Aorta (tissue), 5 donors: ENCODE measurements around the gene ERP29. TPM values are rescaled to one million over a fixed set of nuclear protein-coding genes. Genes with fewer than 3 reads are reported as not detected.
A peak's percentile ranks its signal among the peaks of the same experiment; 100 is the strongest.
"Not testable (repeated sequence)": the region's sequence is repeated elsewhere in the genome, so short reads cannot be mapped to it uniquely, and the experiment has no call there.

Experiments used
- ATAC-seq: fragments of 200-7000 bp; cut with Tn5 transposase; one replicate; pipeline ENCODE4 v1.9.1; 2022; ENCODE audit warnings: moderate library complexity; ENCODE audit not compliant: low FRiP score
- DNase-seq, 2 donors: peaks; one replicate each; pipeline ENCODE4 v3.0.0-alpha.2; 2020
- H3K27ac ChIP-seq, 2 donors: one replicate each; pipeline ENCODE4 v1.5.1; 2013; ENCODE audit warnings: low read length in 2 of 2, mild to moderate bottlenecking in 2 of 2, moderate library complexity in 2 of 2, control low read depth in 1 of 2, inconsistent platforms in 1 of 2, low read depth in 1 of 2
- H3K27me3 ChIP-seq, 2 donors: one replicate each; pipeline ENCODE4 v1.6.1; 2013; ENCODE audit warnings: control low read depth in 1 of 2, low read length in 1 of 2, mild to moderate bottlenecking in 1 of 2, moderate library complexity in 1 of 2; ENCODE audit not compliant: insufficient read depth in 2 of 2, control insufficient read depth in 1 of 2
- H3K36me3 ChIP-seq, 2 donors: one replicate each; pipeline ENCODE4 v1.6.1; 2013; ENCODE audit warnings: control low read depth in 1 of 2, low read length in 1 of 2, mild to moderate bottlenecking in 1 of 2; ENCODE audit not compliant: insufficient read depth in 2 of 2, control insufficient read depth in 1 of 2
- H3K4me1 ChIP-seq, 2 donors: one replicate each; pipeline ENCODE4 v1.6.1; 2013; ENCODE audit warnings: low read length in 2 of 2, control low read depth in 1 of 2, mild to moderate bottlenecking in 1 of 2, moderate library complexity in 1 of 2; ENCODE audit not compliant: insufficient read depth in 2 of 2, control insufficient read depth in 1 of 2
- H3K4me3 ChIP-seq, 2 donors: one replicate each; pipeline ENCODE4 v1.5.1; 2013; ENCODE audit warnings: low read length in 2 of 2, control low read depth in 1 of 2, mild to moderate bottlenecking in 1 of 2
- H3K9me3 ChIP-seq: one replicate; pipeline ENCODE4 v1.6.1; 2013; ENCODE audit warnings: mild to moderate bottlenecking, low read length; ENCODE audit not compliant: control insufficient read depth
- WGBS, 2 donors: extraction: QIAGEN DNeasy Blood & Tissue Kit; methylation state at CpG; one replicate each; pipeline ENCODE4 v1.1.7; 2013; 5-methylcytosine and 5-hydroxymethylcytosine counted together
- intact Hi-C, 2 donors: fragments of 100-400 bp; cut with DNase I; formaldehyde crosslinking; loops; one replicate each; pipeline versions ENCODE4 v1.14.2 to v1.15.0; 2022
- polyA plus RNA-seq, 2 donors: library from polyadenylated mRNA; stranded (reverse); fragments of 200-250 nt; gene quantifications; one replicate each; pipeline ENCODE4 v1.2.3, GENCODE V29; 2013
- total RNA-seq, 2 donors: library from RNA; stranded (reverse); fragmentation: NEBNext Ultra II Directional; extraction: Animal tissue kit (Norgen Biotek cat#: 25700); gene quantifications; one replicate each; pipeline ENCODE4 v1.2.1, GENCODE V29; 2021
- donor health status: healthy with polysubstance abuse.
- donor health status: Bipolar disorder and iron deficiency.
- donor health status: DM: no; HTN: no; CAD: no.
- donor health status: DM: no; HTN: no; CAD: no.
- donor health status: DM: yes; HTN: yes; CAD: no.

ERP29 gene
- total and polyA plus RNA-seq, 4 donors, result 41.5 to 96.2 (median 76.8) TPM

DNA sequence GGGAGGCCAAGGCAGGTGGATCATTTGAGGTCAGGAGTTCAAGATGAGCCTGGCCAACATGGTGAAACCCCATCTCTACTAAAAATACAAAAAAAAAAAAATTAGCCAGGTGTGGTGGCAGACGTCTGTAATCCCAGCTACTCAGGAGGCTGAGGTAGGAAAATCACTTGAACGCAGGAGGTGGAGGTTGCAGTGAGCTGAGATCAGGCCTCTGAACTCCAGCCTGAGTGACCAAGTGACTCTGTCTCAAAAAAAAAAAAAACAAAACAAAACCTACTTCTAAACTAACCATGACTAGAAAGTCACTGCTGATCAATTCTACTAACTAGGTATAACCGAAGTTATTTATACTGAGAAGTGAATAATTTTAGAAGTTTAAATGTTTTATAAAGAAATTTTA is 3.6 kb upstream of the ERP29 start:
- H3K4me3 ChIP-seq, H3K27me3 ChIP-seq, intact Hi-C loops, H3K4me1 ChIP-seq, H3K36me3 ChIP-seq, H3K27ac ChIP-seq, DNase-seq, H3K9me3 ChIP-seq, ATAC-seq: not testable (repeated sequence)
- 61 to 80% methylated on average over 3 of the region's 3 CpGs for WGBS, 2 donors

DNA sequence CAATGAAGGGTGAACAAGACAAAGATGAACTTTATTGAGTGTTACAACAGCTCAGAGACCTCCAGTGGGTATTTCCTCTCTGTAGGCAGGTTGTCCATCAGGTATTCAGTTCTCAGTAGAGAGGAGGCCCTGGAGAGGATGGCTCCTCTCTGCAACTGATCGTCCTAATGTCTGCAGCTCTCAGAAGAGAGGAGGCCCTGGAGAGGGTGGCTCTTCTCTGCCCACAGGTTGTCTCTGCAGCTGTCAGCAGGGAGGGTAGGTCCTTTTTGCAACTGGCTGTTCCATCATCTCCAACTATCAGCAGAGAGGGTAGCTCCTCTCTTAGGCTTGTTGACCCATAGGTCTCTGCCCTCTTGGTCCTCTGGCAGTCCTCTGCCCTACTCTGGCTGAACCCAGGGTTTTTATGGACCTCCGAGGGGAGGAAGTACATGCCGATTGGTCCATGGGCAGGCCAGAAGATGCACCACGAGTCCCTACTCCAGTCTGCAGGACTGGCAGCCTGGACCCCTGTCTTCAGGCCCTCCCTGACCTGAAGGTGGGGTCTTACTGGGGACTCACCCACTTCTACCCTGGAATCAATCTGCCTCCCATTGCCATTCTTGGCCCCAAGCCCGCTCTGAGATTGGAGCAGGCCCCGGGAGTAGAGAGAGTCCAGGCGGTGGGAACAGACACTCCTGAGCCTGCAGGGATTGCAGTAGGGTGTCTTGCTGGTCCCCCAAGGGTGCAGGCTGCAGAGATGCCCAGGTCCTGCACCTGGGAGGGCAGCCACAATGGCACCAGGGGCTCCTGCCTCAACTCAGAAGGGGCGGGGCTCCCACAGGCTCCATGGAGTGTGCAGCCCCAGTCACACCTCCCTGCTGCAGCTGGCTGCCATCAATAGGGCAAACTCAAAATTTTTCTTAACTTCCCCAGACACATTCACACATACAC is 2.5 kb upstream of the ERP29 start:
- Histone ChIP-seq H3K4me3 (no peak overlapping the region), H3K27ac (no peak overlapping the region), H3K4me1 (no peaks in the 10 kb centered on the region), H3K36me3 (no peaks in the 10 kb centered on the region), H3K9me3 (no peaks in the 10 kb centered on the region), H3K27me3 (no peaks in the 10 kb centered on the region)
- WGBS, 2 donors, result 79 to 81% methylated on average over 8 of the region's 8 CpGs
- ATAC-seq (no peak), DNase-seq (no peak)
- intact Hi-C loops, result loop anchor here in 1 of 2 donors (10.0 kb wide), 1 partner anchor 94 kb away; the partner anchor contains the start of gene NAA25

DNA sequence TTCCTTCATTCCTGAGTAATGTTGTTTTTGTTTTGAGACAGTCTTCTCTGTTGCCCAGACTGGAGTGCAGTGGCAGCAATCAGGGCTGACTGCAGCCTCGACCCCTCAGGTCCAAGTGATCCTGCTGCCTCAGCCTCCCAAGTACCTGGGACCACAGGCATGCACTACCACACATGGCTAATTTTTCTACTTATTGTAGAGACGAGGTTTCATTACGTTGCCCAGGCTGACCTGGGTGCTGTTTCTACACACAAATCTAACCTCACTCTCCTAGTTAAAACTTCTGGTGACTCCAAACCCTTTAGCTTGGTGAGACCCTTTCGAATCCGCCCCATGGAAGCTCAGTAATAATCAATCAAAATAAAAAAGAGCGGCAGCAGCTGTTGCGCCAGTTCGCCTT is 1.5 kb upstream of the ERP29 start:
- no peak for DNase-seq
- H3K27ac ChIP-seq, result no peak overlapping the region

DNA sequence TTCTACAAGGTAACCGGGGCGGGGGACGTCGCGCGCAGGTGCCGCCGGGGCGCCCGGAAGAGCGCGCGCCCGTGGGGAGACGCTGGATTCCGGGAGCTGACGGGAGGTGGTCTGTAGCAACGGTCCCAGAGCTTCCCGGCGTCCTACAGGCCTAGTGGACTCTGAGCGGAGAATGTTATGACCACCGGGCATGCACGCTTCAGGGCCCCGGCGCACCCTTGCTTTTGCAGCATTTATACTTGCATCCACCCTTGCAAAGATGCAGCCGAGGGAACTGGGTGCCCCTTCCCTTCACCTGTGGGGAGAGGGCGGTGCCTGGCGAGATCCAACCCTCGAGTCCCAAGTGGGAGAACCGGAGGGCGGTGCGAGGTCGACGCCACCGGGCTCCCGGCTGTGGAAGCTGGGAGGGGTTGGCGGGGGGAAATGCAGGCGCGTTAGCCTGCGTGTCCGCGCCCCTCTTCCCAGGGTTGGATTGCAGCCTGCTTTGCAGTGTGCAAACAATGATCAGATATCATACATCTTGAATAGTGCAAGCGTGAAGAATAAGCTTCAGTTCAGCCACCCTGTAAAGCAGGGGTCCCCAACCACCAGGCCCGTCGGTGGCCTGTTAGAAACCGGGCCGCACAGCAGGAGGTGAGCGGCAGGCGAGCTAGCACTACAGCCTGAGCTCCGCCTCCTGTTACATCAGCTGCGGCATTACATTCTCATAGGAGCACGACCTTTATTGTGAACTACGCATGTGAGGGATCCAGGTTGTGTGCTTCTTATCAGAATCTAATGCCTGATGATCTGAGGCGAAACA is 576 bp downstream of the ERP29 start:
- peak; percentile 70 to 80 for DNase-seq
- 2% methylated on average over 54 of the region's 54 CpGs for WGBS, 2 donors
- H3K4me1 ChIP-seq, result no peaks in the 10 kb centered on the region
- no peaks in the 10 kb centered on the region for H3K9me3 ChIP-seq
- intact Hi-C loops, result loop anchor here (2.0 to 10.0 kb wide), 2 partner anchors 69 to 91 kb away; partner anchors contain the start of gene NAA25 (in 1 of the 2)
- H3K27me3 ChIP-seq, result no peaks in the 10 kb centered on the region
- H3K27ac ChIP-seq, result peak overlapping the region in 1 of 2 donors; percentile 42
- no peaks in the 10 kb centered on the region for H3K36me3 ChIP-seq
- peak; percentile 34 for ATAC-seq
- peak overlapping the region; percentile 57 to 88 for H3K4me3 ChIP-seq

More for the DNA sequence above, 1.5 kb upstream of the ERP29 start:
- Histone ChIP-seq H3K4me3 (no peak overlapping the region), H3K27me3 (no peaks in the 10 kb centered on the region), H3K9me3 (no peaks in the 10 kb centered on the region), H3K4me1 (no peaks in the 10 kb centered on the region), H3K36me3 (no peaks in the 10 kb centered on the region)
- intact Hi-C loops, result loop anchor here (2.0 to 10.0 kb wide), 2 partner anchors 67 to 93 kb away; partner anchors contain the start of gene NAA25 (in 1 of the 2)
- ATAC-seq, result no peak
- 88 to 89% methylated on average over 8 of the region's 8 CpGs for WGBS, 2 donors

DNA sequence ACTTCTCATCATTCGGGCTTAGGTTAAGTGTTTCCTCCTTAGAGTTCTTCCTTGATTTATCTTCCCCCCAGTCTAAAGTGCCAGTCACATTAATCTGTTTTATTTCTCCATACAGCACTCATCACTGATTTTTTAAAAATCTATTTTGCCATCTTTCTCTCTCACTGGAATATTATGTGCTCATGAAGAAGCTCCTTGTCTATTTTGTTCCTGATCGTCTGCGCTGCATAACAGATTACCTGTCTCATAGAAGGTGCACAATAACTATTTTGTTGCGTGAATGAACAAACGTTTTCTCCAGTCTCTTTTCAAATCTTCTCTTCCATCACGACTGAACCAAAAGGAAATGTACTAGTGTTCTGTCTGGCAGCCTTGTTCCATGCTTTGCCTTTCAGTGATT is 2.7 kb downstream of the ERP29 start:
- H3K27ac ChIP-seq, result no peak overlapping the region
- no peaks in the 10 kb centered on the region for H3K4me1 ChIP-seq
- ATAC-seq, result no peak
- 96 to 97% methylated on average over 6 of the region's 6 CpGs for WGBS, 2 donors
- H3K9me3 ChIP-seq, result no peaks in the 10 kb centered on the region
- DNase-seq, result no peak
- no peak overlapping the region for H3K4me3 ChIP-seq
- H3K36me3 ChIP-seq, result peaks cover 0 to 3% of the 10 kb centered on the region in 2 donors
- intact Hi-C loops, result loop anchor here in 1 of 2 donors (10.0 kb wide), 1 partner anchor 89 kb away; the partner anchor contains the start of gene NAA25
- H3K27me3 ChIP-seq, result no peaks in the 10 kb centered on the region

DNA sequence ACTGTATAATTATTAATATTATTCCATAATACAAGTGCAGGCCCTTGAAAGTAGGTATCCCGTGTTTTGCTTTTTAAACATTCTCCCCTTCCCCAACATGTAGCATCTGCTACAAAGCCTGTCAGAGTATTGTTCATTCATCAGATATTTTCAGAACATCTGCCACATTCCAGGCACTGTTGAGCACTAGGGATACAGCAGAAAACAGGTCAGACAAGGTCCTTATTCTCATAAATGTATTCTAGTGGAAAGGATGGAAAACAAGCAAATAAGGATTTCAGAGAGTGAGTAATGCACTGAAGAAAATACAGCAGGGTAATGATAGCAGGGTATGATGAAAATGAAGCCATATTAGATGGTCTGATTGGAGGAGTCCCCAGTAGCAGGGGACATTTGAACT is 3.8 kb downstream of the ERP29 start:
- ATAC-seq, result no peak
- Histone ChIP-seq H3K36me3 (peaks cover 0 to 3% of the 10 kb centered on the region in 2 donors), H3K9me3 (no peaks in the 10 kb centered on the region), H3K27ac (no peak overlapping the region), H3K4me3 (no peak overlapping the region), H3K4me1 (no peaks in the 10 kb centered on the region), H3K27me3 (no peaks in the 10 kb centered on the region)
- WGBS, 2 donors, result 88 to 90% methylated on average over 1 of the region's 1 CpG
- intact Hi-C loops, result loop anchor here in 1 of 2 donors (10.0 kb wide), 1 partner anchor 88 kb away; the partner anchor contains the start of gene NAA25
- no peak for DNase-seq

DNA sequence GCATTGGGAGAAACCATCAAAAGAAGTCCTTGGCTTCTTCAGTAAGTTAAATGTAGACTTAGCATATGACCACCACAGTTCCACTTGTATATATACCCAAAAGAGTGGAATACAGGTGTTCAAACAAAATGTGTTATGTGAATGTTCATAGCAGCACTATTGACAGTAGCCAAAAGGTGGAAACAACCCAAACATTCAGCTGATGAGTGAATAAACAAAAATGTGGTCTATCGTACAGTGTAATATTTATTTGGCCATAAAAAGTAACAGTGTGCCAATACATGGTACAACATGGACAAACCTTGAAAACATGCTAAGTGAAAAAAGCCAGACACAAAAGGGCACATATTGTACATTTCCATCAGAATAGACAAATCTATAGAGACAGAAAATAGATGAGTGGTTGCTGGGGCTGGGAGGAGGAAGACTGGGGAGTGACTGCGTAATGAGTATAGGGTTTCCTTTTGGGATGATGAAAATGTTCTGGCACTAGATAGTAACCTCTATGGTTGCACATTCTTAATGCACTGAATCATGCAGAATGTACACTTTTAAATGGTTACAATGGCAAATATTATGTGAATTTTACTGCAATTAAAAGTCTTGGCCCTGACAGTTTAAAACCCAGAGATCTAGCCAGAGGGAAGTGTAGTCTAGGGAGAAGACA is 5.5 kb downstream of the ERP29 start:
- Histone ChIP-seq H3K27me3 (no peaks in the 10 kb centered on the region), H3K4me3 (no peak overlapping the region), H3K9me3 (no peaks in the 10 kb centered on the region), H3K27ac (no peak overlapping the region), H3K36me3 (peaks cover 0 to 5% of the 10 kb centered on the region in 2 donors), H3K4me1 (no peaks in the 10 kb centered on the region)
- intact Hi-C loops, result loop anchor here in 1 of 2 donors (10.0 kb wide), 1 partner anchor 86 kb away; the partner anchor contains the start of gene NAA25
- DNase-seq (no peak), ATAC-seq (no peak)
- WGBS, 2 donors, result 74 to 79% methylated on average over 2 of the region's 2 CpGs

DNA sequence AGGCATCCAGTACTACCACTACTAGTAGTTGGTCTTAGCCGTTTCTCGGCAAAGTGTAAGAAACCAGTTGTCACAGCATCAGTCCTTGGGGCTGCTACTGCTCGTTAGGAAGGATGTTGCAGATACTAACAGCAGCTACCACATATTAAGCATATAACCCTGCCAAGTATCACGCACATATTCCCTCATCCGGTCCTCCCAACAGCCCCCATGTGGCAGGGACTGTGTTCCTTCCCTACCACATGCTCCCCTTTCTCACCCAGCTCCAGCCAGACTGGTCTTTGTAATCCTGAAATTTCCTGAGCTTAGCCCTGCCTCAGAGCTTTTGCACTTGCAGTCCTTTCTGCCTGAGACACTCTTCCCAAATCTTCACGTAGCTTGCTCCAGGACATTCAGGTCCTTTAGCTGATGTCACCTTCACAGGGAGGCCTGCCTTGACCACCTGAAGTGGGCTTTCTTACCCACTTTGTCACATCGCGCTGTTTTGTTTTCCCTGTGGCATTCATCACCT is 7.8 kb downstream of the ERP29 start:
- Histone ChIP-seq H3K36me3 (peaks cover 0 to 5% of the 10 kb centered on the region in 2 donors), H3K27me3 (no peaks in the 10 kb centered on the region), H3K4me3 (no peak overlapping the region), H3K9me3 (no peaks in the 10 kb centered on the region), H3K27ac (no peak overlapping the region), H3K4me1 (no peaks in the 10 kb centered on the region)
- no peak for DNase-seq
- intact Hi-C loops, result no loop called here
- 87 to 89% methylated on average over 8 of the region's 8 CpGs for WGBS, 2 donors
- ATAC-seq, result no peak
